Lung microvascular endothelial cell (primary cell): Measurements from ENCODE around the gene KAT6B. TPM values are rescaled to one million over a fixed set of nuclear protein-coding genes. Genes with fewer than 3 reads are reported as not detected.
A peak's percentile ranks its signal among the peaks of the same experiment; 100 is the strongest.

Experiments
- DNase-seq, 2 donors: peaks; one replicate each; pipeline versions ENCODE4 v3.0.0 to v3.0.0-alpha.2; 2010; ENCODE audit warnings: low read depth in 2 of 2
- total RNA-seq: library from RNA; depleted of rRNA; stranded (reverse); fragments of >200 nt; gene quantifications from 2 replicates; pipeline ENCODE4 v1.2.1, GENCODE V29; 2014

Gene KAT6B
- total RNA-seq, 1 donor from 2014 or later = 20.0 TPM

GRCh38 chr10:74823791-74824183 lies 2.6 kb upstream of the KAT6B start:
- DNase-seq = no peak

GRCh38 chr10:74824184-74824899 lies 2.1 kb upstream of the KAT6B start:
- no peak for DNase-seq

GRCh38 chr10:74824900-74825370 lies 1.5 kb upstream of the KAT6B start:
- DNase-seq = peak; percentile 10 to 27

DNA sequence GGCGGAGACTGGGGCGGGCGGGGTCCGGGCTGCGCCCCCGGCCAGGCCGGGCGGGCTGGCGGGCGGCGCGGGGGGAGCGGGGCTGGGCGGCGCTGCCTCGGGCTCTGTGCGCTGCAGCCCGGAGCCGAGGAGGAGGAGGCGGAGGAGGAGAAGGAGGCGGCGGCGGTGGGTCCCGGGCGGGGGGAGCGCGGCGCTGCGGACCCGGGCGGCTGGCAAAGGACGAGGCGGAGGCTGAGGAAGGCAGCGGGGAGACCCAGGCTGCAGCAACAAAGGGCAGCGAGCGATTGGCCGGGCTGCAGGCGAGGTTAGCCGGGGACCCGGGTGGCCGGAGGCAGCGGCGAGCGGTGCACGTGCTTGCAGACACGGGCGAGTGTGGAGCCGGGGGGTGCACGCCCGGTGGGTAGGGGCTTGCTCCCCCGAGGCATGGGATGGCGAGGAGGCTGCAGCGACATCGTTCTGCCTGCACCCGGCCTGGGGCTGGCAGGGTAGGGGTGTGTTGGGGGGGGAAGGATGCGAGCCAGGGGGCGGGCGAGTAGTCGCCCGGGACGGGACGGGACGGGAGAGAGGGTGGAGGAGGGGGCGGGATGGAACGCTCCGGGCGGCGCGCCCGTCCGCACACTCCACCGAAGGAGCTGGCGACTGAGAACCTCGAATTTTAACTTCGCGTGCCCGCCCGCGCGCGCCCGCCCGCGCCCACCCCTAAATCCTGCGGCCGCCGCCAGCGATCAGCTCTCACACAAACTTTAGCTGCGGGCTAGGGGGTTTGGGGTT lies 844 bp upstream of the KAT6B start:
- DNase-seq = no peak

GRCh38 chr10:74827045-74827441 lies 643 bp downstream of the KAT6B start:
- DNase-seq = no peak

DNA sequence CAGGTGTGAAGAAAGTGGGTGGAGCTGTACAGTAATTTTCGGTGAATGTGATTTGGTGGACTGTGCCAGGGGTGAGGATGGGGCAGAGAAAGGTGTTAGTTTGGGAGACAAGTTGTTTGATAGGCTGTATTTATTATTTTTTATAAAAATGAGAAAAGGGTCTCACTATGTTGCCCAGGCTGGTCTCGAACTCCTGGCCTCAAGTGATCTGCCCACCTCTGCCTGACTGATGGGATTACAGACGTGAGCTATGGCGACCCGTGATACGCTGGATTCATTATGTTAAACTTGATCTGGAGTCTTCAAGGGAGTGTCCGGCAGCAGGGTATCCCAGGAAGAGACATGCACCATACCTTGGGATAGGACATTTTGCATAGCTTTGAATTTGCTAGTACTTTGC lies 1.3 kb downstream of the KAT6B start:
- DNase-seq = no peak

GRCh38 chr10:74828946-74829345 lies 2.5 kb downstream of the KAT6B start:
- DNase-seq = peak in 1 of 2 donors; percentile 14

- no peak for DNase-seq
These were observed 5.2 kb downstream of the KAT6B start for GRCh38 chr10:74831518-74832120.

GRCh38 chr10:74835963-74836362 lies 9.6 kb downstream of the KAT6B start:
- no peak for DNase-seq

DNA sequence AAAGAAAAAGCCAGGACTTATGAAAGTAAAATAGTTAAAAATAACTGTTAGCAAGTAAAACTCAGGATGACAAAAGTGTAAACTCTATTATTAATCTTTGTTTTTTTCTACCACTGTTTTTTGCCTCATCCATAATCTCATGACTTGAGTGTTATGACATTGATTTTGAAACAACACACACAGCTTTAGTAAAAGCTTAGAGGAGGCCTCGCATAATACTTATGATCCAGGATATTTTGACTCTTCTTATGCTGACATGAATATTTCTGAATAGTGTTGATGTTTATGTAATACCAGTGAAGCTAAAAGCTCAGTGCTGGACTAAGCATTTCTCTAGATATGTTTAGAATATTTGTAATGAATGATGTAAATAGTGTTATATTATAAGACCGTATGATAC lies 10.5 kb downstream of the KAT6B start:
- DNase-seq = no peak

- DNase-seq = no peak
These were observed 11.3 kb downstream of the KAT6B start for GRCh38 chr10:74837743-74838142.

DNA sequence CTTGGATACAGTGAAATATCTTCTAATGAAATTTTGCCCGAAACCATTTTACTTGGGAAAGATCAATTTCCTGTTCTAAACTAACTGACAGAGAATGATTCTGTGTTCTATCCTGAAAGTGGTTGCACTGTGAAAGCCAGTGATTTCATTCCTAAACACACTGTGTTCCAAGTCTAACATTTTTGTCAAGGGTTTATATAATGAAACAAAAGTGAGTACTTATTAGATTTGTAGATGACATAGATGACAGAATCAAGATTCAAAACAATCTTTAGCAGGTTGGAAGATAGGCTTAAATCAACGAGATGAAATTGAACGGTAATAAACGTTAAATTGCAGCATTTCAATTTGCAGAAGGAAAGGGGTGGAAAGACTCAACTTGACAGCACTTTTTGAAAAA lies 13.3 kb downstream of the KAT6B start:
- DNase-seq = no peak

DNA sequence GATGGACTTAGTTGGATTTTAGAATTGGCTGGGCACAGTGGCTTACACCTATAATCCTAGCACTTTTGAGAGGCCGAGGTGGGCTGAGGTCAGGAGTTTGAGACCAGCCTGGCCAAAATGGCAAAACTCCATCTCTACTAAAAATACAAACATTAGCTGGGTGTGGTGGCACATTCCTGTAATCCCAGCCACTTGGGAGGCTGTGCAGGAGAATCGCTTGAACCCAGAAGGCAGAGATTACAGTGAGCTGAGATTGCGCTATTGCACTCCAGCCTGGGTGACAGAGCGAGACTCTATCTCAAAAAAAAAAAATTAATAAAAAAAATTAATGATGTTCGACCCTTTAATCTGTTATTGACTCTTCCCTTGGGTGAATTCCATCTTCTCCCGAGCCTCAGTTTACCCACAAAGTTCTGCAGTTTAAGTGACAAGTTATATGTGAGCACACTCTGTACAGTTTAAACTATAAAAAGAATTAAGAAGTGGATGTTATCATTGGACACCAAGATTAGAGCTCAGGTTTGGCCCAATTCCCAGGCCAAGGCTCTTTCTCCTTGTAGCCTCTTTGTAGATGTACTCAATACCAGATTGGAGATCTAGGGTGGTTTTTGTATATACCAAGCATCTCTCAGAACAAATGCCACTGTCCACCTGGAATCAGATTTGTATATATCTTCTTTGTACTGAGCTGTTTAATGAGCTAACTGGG lies 15.0 kb downstream of the KAT6B start:
- DNase-seq = no peak

- DNase-seq = no peak
These were observed 16.0 kb downstream of the KAT6B start for GRCh38 chr10:74842301-74842954.

DNA sequence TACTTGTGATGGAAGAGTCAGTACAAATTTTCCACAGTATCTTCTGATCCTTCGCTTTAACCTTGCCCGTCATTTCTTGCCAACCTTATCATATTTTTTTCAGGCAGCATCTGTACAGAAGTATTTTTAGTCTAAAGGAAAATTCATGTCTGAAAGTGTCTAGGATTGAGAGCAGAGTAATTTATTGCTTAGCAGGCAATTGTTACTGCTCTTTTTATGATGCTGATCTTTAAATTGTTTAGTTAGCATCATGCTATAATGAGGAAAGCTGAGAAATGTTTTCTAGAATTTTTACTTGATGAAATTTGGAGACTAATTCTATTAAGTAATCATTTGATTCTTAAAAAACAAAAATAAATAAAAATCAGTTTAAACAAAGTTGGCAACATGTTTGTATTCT lies 20.6 kb downstream of the KAT6B start:
- DNase-seq = no peak

- peak; percentile 5 to 17 for DNase-seq
These were observed 25.4 kb downstream of the KAT6B start for GRCh38 chr10:74851831-74852230.

DNA sequence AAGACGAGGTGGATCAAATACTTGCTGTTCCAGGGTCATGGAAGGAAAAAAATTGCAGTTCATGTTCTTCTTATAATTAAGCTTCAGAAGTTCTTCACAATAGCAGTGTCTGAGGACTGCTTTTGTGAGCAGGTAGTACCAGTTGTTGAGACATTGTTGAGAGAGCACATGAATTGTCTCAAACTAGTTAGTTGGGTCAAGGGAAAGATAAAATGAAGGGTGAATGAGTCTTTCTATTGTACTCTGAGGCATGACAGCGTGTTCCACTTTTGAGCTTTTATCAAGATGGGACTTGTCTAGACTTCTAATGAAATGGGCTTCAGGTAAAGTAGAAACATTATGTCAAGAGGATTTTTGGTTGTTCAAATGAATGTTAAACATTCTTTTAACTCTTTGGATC lies 26.0 kb downstream of the KAT6B start:
- DNase-seq = no peak

DNA sequence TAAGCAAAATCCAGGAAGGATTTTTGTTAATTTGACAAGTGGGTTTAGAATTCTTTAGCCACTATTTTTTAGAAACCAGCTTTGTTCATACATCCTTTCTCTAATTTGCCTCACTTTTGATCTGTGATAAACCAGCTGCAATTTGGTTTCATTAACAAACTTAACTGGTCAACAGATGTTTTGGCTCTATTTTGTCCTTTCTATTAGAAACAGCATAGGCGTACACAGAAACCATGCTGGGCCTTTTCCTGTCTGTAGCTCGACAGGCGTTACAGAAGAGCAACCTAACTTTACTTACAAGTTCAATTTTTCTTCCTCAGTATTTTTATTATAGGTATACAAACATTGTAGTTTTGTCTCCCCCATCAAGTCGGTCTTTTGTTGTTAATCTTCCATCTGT lies 28.2 kb downstream of the KAT6B start:
- DNase-seq = no peak

DNA sequence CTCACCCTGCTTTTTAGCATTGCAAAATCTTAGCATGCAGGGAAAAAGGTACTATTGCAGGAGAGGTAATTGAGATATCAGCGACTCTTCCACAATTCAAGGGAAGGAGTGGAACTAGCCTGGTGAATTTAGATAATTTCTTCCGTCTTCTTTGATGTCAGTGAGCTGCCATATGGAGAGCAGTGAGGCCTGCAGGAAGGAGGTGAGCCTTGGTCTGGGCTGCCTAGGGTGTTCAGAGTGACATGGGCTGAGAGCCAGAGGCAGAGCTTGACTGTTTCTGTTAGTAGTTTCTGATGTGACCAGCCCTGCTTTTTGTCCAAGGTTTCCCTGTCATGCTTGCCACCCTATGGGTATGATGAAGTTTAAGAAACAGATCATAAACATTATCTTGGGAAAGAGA lies 28.6 kb downstream of the KAT6B start:
- DNase-seq = peak; percentile 16 to 35

GRCh38 chr10:74855439-74855838 lies 29.0 kb downstream of the KAT6B start:
- no peak for DNase-seq

- DNase-seq = no peak
These were observed 30.5 kb downstream of the KAT6B start for GRCh38 chr10:74856940-74857339.
